DMS79 treated with DMSO at 0.1 percent for 48 hours (cell line): ENCODE measurements around the gene PPA1.
A peak's percentile ranks its signal among the peaks of the same experiment; 100 is the strongest.
"Not testable (repeated sequence)": the region's sequence is repeated elsewhere in the genome, so short reads cannot be mapped to it uniquely, and the experiment has no call there.

Experiments used
- DNase-seq: peaks from one replicate; lab custom pipeline; 2025; lab: John Stamatoyannopoulos, UW

The PPA1 gene

DNA sequence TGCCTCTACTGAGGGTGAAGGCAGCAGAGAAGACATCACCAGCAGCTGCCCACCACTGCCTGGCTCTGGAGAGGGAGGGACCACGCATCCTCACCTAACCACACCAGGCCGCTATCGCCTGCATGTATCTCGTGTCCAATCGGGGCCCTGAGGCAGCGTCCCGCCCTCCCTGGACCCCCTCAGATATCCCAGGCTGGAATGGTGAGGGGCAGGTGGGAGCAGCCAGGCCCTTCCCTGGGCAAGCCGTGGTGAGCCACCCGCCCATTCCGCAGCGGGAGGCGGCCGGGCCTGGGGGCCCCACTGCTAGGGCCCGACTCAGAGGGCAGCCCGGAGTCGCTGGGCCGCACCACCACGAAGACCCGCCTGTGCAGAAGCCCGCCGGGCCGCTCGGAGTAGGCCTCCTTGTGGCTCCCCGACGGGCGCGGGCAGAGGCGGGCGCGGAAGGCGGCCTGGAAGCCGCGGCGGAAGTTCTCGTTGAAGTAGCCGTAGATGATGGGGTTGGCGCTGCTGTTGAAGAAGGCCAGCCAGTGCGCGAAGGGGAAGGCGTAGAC is 21.6 kb upstream of the PPA1 start:
- DNase-seq, result no peak

DNA sequence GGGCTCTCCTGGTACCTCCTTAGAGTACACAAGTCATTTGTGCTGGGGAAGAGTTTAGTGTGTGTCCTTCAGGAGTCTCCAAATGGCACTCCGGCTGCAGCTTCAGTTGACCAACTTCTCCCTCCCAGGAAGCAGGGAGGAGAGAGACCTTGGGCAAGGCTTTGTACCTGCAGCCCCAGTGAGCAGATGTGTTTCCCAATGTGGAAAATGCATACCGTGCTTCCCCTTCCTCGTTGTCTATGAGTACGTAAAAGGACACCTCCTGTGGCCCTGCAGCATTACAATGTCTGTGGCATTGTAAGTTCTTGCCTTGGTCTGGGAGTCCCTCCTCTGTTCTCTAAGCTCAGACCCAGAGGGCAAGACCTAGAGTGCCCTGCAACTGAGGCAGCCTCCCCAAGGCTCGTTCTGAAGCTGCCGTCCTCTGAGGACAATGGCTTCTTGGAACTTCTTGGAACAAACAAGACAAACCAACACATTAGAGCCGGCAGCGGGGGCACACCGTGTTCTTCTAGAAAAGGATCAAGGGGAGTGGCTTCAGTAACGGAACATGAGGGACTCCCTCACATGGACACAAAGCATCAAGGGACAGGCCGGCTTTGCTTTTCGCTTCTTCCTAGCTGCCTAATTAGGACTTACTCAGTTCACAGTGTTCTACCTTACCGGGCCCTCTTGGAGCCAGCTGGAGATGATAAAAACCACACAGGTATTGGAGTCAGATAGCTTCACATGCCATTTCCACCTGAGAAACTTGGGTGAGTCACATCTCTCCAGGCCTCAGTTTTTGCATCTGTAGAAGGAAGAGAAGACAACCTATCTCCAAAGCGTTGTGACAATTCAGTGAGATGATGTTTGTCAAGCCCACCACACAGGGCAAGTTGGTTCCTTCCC is 20.9 kb upstream of the PPA1 start:
- no peak for DNase-seq

DNA sequence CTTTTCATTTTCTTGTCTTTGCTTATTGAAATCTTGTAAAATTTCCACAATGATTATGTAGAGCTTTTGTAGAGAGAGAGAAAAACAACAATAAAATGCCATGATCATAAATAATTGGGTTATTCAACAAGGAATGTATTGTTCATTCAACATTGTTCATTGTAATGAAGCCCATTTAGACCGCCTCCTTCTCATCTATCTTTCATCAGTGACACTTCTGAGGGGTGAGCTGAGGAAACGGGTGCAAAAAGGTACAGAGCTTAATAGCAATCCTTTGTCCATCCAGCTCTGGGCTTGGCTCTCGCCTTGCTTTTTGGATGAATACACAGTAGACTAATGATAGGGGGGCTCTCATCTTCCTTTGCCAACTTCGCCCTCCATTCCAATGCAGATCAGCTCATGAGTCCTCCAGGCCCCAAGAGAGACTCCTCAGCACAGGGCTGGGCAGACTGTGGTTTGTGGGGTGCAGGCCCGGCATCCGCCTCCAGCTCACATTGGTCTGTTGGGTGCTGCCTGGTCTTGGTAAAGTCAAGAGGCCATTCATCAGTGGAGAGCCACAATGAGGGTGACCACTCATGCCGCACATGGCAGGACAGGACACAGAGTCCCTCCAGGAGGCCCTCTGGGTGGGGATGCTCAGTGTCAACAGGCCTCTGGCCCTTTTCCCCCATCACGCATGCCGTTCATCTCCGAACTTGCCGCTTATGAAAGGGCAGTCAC is 17.9 kb upstream of the PPA1 start:
- no peak for DNase-seq

DNA sequence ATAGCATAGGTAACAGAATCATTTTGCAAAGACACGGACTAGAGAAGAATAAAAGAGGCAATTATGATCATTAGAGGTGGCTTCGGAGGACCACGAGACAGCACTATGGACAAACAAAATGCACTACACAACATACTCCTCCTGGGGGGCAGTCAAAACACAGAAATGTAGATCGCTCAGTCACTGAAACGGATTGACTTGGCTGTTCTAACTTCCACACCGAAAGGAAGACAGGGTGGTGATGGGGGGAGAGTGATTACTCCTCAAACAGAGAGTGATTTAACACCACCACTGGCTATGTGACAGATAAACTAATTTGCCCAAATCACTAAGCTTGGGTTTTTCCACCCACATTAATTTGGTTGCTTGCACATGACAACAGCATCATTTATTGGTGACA is 14.1 kb upstream of the PPA1 start:
- no peak for DNase-seq

DNA sequence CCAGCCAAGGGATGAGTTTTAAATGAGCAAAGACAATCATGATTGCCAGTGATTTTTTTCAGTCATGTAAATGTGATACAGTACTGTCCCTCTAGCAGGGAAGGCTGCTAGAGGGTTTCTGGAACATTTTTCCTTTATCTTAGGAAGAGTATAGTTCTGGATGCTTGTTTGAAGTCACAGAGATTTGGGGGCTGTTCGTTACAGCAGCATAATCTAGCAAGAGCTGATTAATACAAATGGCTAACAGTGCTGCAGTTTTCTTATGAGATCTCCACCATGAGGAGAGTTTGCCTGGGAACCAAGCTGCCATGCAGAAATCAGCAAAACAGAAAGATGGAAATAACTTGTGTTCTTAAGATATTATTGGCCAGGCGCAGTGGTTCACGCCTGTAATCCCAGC is 7.9 kb upstream of the PPA1 start:
- no peak for DNase-seq

DNA sequence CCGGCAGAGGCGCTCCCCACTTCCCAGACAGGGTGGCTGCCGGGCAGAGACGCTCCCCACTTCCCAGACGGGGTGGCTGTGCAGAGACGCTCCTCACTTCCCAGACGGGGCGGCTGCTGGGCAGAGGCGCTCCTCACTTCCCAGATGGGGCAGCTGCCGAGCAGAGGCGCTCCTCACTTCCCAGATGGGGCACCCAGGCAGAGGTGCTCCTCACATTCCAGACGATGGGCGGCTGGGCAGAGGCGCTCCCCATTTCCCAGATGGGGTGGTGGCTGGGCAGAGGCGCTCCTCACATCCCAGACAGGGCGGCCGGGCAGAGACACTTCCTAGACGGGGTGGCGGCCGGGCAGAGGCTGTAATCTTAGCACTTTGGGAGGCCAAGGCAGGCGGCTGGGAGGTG is 6.8 kb upstream of the PPA1 start:
- DNase-seq, result not testable (repeated sequence)

DNA sequence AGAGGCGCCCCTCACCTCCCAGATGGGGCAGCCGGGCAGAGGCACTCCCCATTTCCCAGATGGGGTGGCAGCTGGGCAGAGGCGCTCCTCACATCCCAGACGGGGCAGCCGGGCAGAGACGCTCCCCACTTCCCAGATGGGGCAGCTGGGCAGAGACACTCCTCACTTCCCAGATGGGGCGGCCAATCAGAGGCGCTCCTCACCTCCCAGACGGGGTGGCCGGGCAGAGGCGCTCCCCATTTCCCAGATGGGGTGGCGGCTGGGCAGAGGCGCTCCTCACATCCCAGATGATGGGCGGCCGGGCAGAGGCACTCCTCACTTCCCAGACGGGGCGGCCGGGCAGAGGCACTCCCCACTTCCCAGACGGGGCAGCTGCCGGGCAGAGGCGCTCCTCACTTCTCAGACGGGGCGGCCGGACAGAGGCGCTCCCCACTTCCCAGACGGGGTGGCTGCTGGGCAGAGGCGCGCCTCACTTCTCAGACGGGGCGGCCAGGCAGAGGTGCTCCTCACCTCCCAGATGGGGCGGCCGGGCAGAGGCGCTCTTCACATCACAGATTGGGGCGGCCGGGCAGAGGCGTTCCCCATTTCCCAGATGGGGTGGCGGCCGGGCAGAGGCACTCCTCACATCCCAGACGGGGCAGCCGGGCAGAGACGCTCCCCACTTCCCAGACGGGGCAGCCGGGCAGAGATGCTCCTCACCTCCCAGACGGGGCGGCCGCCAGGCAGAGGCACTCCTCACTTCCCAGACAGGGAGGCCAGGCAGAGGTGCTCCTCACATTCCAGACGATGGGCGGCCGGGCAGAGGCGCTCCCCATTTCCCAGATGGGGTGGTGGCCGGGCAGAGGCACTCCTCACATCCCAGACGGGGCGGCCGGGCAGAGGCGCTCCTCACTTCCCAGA is 6.1 kb upstream of the PPA1 start:
- not testable (repeated sequence) for DNase-seq

DNA sequence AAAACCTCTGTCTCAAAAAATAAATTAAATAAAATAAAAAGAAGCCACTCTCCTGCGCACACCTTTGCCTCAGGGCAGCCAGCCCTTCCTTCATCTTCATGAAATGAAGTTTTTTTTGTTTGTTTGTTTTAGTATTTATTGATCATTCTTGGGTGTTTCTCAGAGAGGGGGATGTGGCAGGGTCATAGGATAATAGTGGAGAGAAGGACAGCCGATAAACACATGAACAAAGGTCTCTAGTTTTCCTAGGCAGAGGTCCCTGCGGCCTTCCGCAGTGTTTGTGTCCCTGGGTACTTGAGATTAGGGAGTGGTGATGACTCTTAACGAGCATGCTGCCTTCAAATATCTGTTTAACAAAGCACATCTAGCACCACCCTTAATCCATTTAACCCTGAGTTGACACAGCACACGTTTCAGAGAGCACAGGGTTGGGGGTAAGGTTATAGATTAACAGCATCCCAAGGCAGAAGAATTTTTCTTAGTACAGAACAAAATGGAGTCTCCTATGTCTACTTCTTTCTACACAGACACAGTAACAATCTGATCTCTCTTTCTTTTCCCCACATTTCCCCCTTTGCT is 4.8 kb upstream of the PPA1 start:
- not testable (repeated sequence) for DNase-seq

DNA sequence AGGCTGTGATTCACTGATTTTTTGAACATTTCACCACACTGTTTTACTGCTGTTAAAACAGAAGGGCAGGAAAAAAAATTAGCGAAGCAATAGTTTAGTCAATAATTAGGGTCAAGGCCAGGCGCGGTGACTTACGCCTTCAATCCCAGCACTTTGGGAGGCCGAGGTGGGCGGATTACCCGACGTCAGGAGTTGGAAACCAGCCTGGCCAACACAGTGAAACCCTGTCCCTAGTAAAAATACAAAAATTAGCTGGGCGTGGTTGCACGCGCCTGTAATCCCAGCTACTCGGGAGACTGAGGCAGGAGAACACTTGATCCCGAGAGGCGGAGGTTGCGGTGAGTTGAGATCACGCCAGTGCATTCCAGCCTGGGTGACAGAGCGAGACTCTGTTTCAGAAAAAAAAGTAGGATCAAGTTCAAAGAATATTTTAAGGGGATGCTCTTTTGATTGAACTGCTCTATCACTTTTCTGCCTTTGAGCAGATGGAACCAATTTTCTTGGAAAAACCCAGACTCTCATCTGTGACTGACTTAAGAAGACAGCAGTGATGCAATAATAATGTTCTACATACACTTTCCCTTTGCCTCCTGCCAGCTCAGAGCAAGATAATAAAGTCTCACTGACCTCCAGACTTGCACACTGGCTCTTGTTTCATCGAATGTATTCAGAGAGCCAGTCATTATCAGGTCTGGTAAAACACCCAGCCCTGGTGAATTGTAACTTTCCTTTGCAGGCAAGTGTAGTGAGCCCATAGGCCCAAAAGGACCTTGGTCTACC is 1.6 kb upstream of the PPA1 start:
- DNase-seq, result no peak

DNA sequence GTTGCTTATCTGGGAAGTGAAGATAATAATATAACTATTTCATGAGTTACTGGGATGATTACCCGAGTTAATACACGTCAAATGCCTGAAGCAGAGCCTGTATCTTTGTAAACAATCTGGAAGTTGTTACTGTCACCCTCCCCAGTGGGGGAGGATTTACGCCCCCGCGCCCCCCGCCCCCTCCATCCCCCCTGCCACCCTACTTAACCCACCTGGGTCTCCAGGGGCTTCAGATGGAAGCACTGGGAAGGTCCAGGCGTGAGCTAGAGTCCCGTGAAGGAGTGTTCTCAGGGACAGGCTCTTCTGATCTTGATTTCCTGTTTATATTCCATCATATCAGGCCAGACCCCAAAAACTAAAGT is 691 bp upstream of the PPA1 start:
- DNase-seq, result no peak

DNA sequence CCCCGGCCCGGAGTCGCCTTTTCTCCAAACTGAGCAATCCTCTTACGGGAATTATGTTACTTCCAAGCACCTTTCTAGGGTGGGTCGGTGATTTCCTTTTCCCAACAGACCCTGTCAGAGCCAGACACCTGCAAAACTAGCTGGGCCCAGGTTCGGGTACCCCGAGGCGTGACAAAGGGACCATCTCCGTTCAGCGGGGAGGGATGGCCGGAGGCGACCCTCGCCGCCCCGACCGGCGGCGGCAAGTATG is 445 bp downstream of the PPA1 start:
- DNase-seq, result no peak

DNA sequence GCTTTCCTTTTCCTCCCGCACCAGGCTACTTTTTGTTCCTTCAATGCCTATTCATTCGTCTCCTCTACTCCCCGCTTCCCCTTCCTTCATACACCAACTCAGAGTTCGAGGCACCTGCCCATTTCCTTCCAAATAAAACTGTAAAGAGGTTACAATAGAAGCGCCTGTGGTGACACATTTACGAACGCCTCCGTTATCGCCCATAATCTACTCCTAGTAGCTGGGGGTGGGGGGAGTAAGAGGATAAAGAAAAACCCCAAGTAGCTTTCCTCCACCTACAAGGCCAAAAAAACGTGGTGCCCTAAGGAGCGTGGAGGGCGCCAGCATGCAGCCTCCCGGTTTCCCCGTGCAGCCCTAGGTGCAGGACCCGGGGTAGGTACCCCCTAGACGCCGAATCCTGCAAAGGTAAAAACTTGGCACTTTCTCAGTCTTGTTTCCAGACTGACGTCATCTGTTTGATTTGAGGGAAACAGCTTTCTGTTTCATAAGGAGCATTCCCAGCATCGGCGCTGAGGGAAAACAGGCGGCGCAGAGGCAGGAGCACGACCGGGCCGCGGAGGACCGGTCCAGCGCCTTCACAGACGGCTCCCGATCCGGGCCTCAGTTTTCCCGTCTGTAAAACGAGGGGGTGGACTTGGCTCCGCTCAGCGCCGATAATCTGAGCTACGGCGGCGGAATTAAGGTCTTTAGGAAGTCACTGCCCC is 922 bp downstream of the PPA1 start:
- DNase-seq, result peak; percentile 30

DNA sequence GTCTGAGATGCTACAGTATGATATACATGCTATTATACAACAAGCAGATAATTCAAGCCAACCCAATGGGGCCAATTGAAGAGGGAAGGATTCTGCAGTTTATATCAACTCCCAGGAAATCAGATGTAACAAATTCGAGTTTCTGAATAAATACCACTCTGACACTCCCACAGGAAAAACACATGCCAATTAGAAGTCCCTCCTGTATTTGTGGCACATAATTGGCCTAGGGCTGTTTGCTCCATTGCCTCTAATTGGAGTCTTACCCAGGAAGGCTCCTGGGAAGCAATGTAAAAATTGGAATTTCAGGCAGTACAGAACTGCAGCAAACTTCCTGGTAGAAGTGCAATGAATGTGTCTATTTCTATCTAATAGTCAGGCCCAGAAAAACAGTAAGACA is 4.7 kb downstream of the PPA1 start:
- DNase-seq, result no peak

DNA sequence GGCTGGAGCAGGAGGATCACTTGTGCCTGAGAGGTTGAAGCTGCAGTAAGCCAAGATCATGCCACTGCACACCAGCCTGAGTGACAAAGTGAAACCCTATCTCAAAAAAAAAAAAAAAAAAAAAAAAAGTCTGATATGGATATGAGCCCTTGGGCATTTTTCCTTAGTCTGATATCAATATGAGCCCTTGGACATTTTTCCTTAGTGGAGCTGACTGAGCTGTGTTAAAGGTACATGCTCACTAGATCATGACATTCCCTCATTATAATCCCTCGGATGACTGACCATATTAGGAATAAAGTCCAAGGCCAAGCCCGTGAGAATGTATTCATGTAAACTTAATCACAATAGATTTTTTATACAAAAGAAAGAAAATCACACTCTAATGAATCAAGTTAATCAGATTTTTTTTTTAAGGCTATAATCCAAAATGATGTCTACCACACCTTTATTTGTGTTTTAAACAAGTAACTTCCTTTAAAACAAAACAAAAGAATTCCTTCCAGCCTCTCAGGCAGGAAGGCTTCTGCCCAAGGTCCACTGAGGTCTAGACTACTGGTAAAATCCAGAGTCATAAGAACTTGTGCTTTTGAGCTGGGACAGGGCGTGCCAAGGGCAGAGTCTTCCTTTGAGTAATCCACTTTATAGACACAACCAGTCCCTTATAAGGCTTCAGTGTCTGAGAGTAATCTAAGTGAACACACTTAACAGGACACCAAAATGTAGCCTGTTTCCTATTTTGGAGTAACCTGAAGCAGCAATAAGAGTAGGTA is 5.5 kb downstream of the PPA1 start:
- DNase-seq, result no peak

DNA sequence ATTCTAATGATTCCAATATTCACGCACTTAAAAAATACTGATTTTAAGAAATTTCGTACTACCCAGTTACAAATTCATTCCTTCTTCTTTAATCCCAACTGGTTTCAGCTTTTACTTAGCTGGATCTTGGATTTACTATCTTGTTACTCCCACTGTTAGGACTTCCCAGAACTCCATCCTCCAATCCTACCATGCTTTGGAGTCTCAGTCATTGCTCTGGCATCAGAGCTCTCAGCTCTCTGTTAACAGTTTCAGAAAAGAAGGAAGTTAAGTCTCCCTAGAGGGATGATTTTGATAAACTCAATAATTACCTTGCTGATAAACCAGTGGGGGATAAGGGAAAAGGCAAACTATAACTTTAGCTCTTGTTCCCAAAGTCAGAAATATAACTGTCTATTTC is 9.5 kb downstream of the PPA1 start:
- no peak for DNase-seq

DNA sequence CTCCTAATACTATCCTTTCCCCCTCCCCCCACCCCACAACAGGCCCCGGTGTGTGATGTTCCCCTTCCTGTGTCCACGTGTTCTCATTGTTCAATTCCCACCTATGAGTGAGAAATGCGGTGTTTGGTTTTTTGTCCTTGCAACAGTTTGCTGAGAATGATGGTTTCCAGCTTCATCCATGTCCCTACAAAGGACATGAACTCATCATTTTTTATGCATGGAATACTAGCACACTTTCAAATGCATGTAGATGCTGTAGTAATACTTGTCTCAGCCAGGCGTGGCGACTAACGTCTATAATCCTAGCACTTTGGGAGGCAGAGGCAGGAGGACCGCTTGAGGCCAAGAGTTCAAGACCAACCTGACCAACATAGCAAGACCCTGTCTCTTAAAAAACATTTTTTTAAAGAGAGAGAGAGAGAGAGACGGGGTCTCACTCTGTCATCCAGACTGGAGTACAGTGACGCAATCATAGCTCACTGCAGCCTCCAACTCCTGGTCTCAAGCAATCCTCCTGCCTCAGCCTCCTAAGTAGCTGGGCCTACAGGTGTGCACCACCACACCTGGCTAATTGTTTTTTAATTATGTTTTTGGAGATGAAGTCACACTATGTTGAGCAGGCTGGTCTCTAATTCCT is 10.3 kb downstream of the PPA1 start:
- not testable (repeated sequence) for DNase-seq

DNA sequence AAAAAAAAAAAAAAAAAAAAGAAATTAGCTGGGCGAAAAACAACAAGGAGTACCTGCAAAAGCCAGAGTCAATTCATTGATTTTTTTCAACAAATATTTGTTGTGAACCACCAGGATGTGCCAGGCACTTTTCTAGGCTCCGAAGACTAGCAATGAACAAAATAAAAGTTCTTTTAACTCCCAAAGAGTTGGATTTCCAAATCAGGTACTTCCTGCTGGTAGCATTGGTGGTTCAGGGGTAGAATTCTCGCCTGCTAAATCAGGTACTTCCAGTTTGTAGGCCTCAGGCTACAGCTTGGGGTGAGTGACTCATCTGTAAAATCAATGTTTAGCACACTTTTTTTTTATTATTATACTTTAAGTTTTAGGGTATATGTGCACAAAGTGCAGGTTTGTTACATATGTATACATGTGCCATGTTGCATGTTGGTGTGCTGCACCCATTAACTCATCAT is 10.9 kb downstream of the PPA1 start:
- no peak for DNase-seq

DNA sequence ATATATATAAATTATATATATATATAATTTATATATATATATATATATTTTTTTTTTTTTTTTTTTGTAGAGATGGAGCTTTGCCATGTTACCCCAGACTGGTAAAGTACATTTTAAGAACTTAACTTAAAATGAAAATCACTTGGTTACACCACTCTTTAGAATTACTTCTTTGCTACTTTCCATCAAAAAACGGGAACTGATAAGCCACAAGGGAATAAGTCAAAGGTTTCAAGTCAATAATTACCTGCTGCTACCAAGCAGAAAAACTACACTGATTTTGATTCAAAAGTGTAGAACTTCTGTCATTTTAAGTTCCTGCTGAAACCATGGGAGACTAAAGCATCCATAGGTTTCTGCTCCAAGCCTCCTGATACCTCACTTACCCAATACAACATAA is 12.2 kb downstream of the PPA1 start:
- DNase-seq, result no peak

DNA sequence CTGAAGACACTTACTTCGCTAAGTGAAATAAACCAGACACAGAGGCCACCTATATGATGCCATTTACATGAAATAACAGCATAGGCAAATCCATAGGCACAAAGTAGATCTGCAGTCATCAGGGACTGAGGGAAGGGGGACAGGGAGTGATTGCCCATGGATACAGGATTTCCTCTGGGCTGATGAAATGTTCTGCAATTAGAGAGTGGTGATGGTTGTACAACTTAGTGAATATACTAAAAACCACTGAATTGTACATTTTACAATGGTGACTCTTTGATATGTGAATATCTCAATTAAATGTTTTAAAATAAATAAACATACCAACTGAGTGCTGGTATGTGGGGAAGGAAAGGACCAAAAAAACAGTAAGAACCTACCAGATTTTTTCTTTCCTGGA is 20.4 kb downstream of the PPA1 start:
- DNase-seq, result no peak
